ENCODE data around the gene CRACR2B.

Gene CRACR2B

GRCh38 chr11:849951-850774, 22.4 kb downstream of the CRACR2B start:
- Histone ChIP-seq H3K79me2 (ENCODE audit: insufficient read depth, low read length) (no peaks in the 10 kb centered on the region), H3F3A (ENCODE audit: low read depth) (no peaks in the 10 kb centered on the region), H3K9ac (ENCODE audit: low read depth, low read length, poor library complexity, severe bottlenecking) (no peak overlapping the region), H3K4me3 (ENCODE audit: low read length, poor library complexity, severe bottlenecking) (no peak overlapping the region), H3K4me1 (ENCODE audit: insufficient read depth, low read length, poor library complexity, severe bottlenecking) (peaks cover 17% of the 10 kb centered on the region), H2AFZ (ENCODE audit: low read length) (no peak overlapping the region), H3K9me2 (replicated peaks; ENCODE audit: low read depth, low read length) (no peaks in the 10 kb centered on the region), H3K27me3 (ENCODE audit: insufficient read depth, low read length, poor library complexity, severe bottlenecking) (no peaks in the 10 kb centered on the region), H3K36me3 (ENCODE audit: insufficient read depth, low read length) (no peaks in the 10 kb centered on the region), H3K4me2 (ENCODE audit: low read depth, low read length, poor library complexity, severe bottlenecking) (no peak overlapping the region), H3K9me3 (ENCODE audit: insufficient read depth, low read depth, low read length) (no peaks in the 10 kb centered on the region), H4K20me1 (ENCODE audit: insufficient read depth, low read length, poor library complexity, severe bottlenecking) (no peaks in the 10 kb centered on the region)
- TF ChIP-seq CTCF (conservative IDR thresholded peaks at IDR 0.05; ENCODE audit: low read length) (no peak), EZH2phosphoT487 (IDR thresholded peaks at IDR 0.05; ENCODE audit: borderline replicate concordance) (no peak)

GRCh38 chr11:850775-851763, 23.4 kb downstream of the CRACR2B start:
- no peaks in the 10 kb centered on the region for H3K27me3 ChIP-seq (ENCODE audit: insufficient read depth, low read length, poor library complexity, severe bottlenecking)
- H3K4me2 ChIP-seq (ENCODE audit: low read depth, low read length, poor library complexity, severe bottlenecking): no peak overlapping the region
- H3K4me1 ChIP-seq (ENCODE audit: insufficient read depth, low read length, poor library complexity, severe bottlenecking): peaks cover 8% of the 10 kb centered on the region

GRCh38 chr11:852762-853161, 25.0 kb downstream of the CRACR2B start:
- H3K4me3 ChIP-seq (ENCODE audit: low read length, poor library complexity, severe bottlenecking): no peak overlapping the region
- H3K36me3 ChIP-seq (ENCODE audit: insufficient read depth, low read length): no peaks in the 10 kb centered on the region
- no peaks in the 10 kb centered on the region for H3K9me3 ChIP-seq (ENCODE audit: insufficient read depth, low read depth, low read length)
- no peak overlapping the region for H2AFZ ChIP-seq (ENCODE audit: low read length)
- H4K20me1 ChIP-seq (ENCODE audit: insufficient read depth, low read length, poor library complexity, severe bottlenecking): no peaks in the 10 kb centered on the region
- no peak overlapping the region for H3K9ac ChIP-seq (ENCODE audit: low read depth, low read length, poor library complexity, severe bottlenecking)
- H3K9me2 ChIP-seq (replicated peaks; ENCODE audit: low read depth, low read length): no peaks in the 10 kb centered on the region
- H3F3A ChIP-seq (ENCODE audit: low read depth): no peaks in the 10 kb centered on the region
- TF ChIP-seq EZH2phosphoT487 (IDR thresholded peaks at IDR 0.05; ENCODE audit: borderline replicate concordance) (no peak), CTCF (conservative IDR thresholded peaks at IDR 0.05; ENCODE audit: low read length) (no peak)
- H3K4me1 ChIP-seq (ENCODE audit: insufficient read depth, low read length, poor library complexity, severe bottlenecking): no peaks in the 10 kb centered on the region
- no peaks in the 10 kb centered on the region for H3K79me2 ChIP-seq (ENCODE audit: insufficient read depth, low read length)
- H3K4me2 ChIP-seq (ENCODE audit: low read depth, low read length, poor library complexity, severe bottlenecking): no peak overlapping the region
- no peaks in the 10 kb centered on the region for H3K27me3 ChIP-seq (ENCODE audit: insufficient read depth, low read length, poor library complexity, severe bottlenecking)

More at GRCh38 chr11:850775-851763, 23.4 kb downstream of the CRACR2B start:
- Histone ChIP-seq H3K36me3 (ENCODE audit: insufficient read depth, low read length) (no peaks in the 10 kb centered on the region), H2AFZ (ENCODE audit: low read length) (no peak overlapping the region), H3F3A (ENCODE audit: low read depth) (no peaks in the 10 kb centered on the region), H3K4me3 (ENCODE audit: low read length, poor library complexity, severe bottlenecking) (no peak overlapping the region), H4K20me1 (ENCODE audit: insufficient read depth, low read length, poor library complexity, severe bottlenecking) (no peaks in the 10 kb centered on the region), H3K9me3 (ENCODE audit: insufficient read depth, low read depth, low read length) (no peaks in the 10 kb centered on the region), H3K79me2 (ENCODE audit: insufficient read depth, low read length) (no peaks in the 10 kb centered on the region), H3K9me2 (replicated peaks; ENCODE audit: low read depth, low read length) (no peaks in the 10 kb centered on the region), H3K9ac (ENCODE audit: low read depth, low read length, poor library complexity, severe bottlenecking) (no peak overlapping the region)
- TF ChIP-seq EZH2phosphoT487 (IDR thresholded peaks at IDR 0.05; ENCODE audit: borderline replicate concordance) (no peak), CTCF (conservative IDR thresholded peaks at IDR 0.05; ENCODE audit: low read length) (peak; percentile 58)

Data from Loucy (cell line).